ENCODE results near the gene FLNC. TPM values are rescaled to one million over a fixed set of nuclear protein-coding genes. Genes with fewer than 3 reads are reported as not detected.
A peak's percentile ranks its signal among the peaks of the same experiment; 100 is the strongest.

The FLNC gene, protein sequence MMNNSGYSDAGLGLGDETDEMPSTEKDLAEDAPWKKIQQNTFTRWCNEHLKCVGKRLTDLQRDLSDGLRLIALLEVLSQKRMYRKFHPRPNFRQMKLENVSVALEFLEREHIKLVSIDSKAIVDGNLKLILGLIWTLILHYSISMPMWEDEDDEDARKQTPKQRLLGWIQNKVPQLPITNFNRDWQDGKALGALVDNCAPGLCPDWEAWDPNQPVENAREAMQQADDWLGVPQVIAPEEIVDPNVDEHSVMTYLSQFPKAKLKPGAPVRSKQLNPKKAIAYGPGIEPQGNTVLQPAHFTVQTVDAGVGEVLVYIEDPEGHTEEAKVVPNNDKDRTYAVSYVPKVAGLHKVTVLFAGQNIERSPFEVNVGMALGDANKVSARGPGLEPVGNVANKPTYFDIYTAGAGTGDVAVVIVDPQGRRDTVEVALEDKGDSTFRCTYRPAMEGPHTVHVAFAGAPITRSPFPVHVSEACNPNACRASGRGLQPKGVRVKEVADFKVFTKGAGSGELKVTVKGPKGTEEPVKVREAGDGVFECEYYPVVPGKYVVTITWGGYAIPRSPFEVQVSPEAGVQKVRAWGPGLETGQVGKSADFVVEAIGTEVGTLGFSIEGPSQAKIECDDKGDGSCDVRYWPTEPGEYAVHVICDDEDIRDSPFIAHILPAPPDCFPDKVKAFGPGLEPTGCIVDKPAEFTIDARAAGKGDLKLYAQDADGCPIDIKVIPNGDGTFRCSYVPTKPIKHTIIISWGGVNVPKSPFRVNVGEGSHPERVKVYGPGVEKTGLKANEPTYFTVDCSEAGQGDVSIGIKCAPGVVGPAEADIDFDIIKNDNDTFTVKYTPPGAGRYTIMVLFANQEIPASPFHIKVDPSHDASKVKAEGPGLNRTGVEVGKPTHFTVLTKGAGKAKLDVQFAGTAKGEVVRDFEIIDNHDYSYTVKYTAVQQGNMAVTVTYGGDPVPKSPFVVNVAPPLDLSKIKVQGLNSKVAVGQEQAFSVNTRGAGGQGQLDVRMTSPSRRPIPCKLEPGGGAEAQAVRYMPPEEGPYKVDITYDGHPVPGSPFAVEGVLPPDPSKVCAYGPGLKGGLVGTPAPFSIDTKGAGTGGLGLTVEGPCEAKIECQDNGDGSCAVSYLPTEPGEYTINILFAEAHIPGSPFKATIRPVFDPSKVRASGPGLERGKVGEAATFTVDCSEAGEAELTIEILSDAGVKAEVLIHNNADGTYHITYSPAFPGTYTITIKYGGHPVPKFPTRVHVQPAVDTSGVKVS (N-terminal part only)
- 116 and 139 TPM in 2 replicates for total RNA-seq (2012; rRNA removed)
- polyA plus RNA-seq (2012; rRNA removed): 154 and 167 TPM in 2 replicates
- polyA plus RNA-seq (2012; cell fraction: cytosol; rRNA removed): 67.5 and 137 TPM in 2 replicates
- 165 and 525 TPM in 2 replicates for polyA plus RNA-seq (2012; cell fraction: nucleus; rRNA removed; ENCODE audit: low replicate concordance)
- Bru-seq, nascent RNA: percentile 91 among the genes with signal in this experiment
- percentile 98 among the genes with signal in this experiment for BruChase-seq, experiment 1, labeled RNA remaining after a 6-hour chase
- percentile 96 among the genes with signal in this experiment for BruChase-seq, experiment 2, labeled RNA remaining after a 2-hour chase
- long read RNA-seq, full-length matches to known transcripts: 3 of 479 reads
- long read RNA-seq, partial matches to known transcripts: 431 of 479 reads
- long read RNA-seq, other reads (novel, unspliced or antisense): 45 of 479 reads

DNA sequence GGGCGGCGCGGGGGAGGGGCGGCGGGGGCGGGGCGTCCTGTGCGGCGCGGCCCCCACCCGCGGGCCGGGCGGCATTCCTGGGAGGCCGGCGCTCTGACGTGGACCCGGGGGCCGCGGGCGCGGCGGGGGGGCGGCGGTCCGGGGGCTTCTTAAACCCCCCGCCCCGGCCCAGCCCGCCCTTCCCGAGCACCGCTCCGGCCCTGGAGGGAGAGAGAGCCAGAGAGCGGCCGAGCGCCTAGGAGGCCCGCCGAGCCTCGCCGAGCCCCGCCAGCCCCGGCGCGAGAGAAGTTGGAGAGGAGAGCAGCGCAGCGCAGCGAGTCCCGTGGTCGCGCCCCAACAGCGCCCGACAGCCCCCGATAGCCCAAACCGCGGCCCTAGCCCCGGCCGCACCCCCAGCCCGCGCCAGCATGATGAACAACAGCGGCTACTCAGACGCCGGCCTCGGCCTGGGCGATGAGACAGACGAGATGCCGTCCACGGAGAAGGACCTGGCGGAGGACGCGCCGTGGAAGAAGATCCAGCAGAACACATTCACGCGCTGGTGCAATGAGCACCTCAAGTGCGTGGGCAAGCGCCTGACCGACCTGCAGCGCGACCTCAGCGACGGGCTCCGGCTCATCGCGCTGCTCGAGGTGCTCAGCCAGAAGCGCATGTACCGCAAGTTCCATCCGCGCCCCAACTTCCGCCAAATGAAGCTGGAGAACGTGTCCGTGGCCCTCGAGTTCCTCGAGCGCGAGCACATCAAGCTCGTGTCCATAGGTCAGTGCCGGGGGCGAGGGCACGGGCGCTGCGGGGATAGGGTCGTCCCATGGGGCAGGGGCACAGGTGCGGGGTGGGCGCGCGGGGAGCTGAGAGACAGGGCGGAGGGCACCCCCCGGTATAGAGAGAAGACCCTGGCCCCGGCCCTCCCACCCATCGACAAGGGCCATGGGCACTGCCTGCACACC is at the start of gene FLNC:
TSS of gene FLNC (plus strand) at position 176 of the 947 bp plus-strand sequence. CDS start at position 408, 232 bp downstream.
- Histone ChIP-seq H3K4me3 (ENCODE audit: insufficient read depth, low read depth, low read length) (peak within 1 kb of the TSS; percentile 99), H3K27me3 (ENCODE audit: control insufficient read depth, insufficient read depth, low read length) (no peaks in the 10 kb centered on the region), H2BK120ac (ENCODE audit: low read depth, low read length) (peak within 1 kb of the TSS; percentile 92), H4K20me1 (ENCODE audit: insufficient read depth, low read length) (peaks cover 64% of the 10 kb centered on the region), H4K91ac (ENCODE audit: insufficient read depth, low read depth, low read length) (peak within 1 kb of the TSS; percentile 97), H2BK20ac (ENCODE audit: low read depth, low read length) (peak within 1 kb of the TSS; percentile 97), H3K79me1 (ENCODE audit: low read depth in 1 of 2, low read length in 2 of 2) (peaks cover 4 to 51% of the 10 kb centered on the region in 2 experiments; a peak in 3 of 4 replicates), H2BK15ac (ENCODE audit: low read depth, low read length) (peak within 1 kb of the TSS; percentile 83; the same call in 2 of the 3 replicates), H3K18ac (ENCODE audit: low read depth, low read length) (peak within 1 kb of the TSS; percentile 59), H3K4me2 (ENCODE audit: low read depth, low read length) (peak within 1 kb of the TSS; percentile 95), H3K4me1 (ENCODE audit: control insufficient read depth, insufficient read depth, low read length) (peaks cover 34% of the 10 kb centered on the region), H4K8ac (ENCODE audit: low read depth in 2 of 2, low read length in 2 of 2) (peak within 1 kb of the TSS; percentile 85 to 96), H3K27ac (ENCODE audit: insufficient read depth, low read length) (peak within 1 kb of the TSS; percentile 95), H3K4ac (ENCODE audit: low read depth, low read length) (peak within 1 kb of the TSS; percentile 96), H3K23ac (ENCODE audit: low read depth, low read length) (peak within 1 kb of the TSS; percentile 98), H2AK9ac (replicated peaks; ENCODE audit: low read depth, low read length, poor library complexity) (peak within 1 kb of the TSS; percentile 97), H3K9me1 (ENCODE audit: insufficient read depth, low read length) (peaks cover 11% of the 10 kb centered on the region), H2AFZ (replicated peaks; ENCODE audit: low read length, poor library complexity) (peak within 1 kb of the TSS; percentile 89), H3K14ac (replicated peaks; ENCODE audit: low read depth, low read length) (peak within 1 kb of the TSS; percentile 99), H4K5ac (ENCODE audit: low read depth, low read length) (peak within 1 kb of the TSS; percentile 66), H3K56ac (ENCODE audit: extremely low read depth, insufficient read depth, low read length) (peak within 1 kb of the TSS; percentile 77), H2BK5ac (ENCODE audit: low read depth, low read length, poor library complexity, severe bottlenecking) (peak within 1 kb of the TSS; percentile 96), H3K36me3 (ENCODE audit: control insufficient read depth, insufficient read depth, low read length) (peaks cover 6% of the 10 kb centered on the region; the same call in 1 of the 2 replicates), H3K9ac (ENCODE audit: low read depth, low read length) (peak within 1 kb of the TSS; percentile 87), H2AK5ac (ENCODE audit: low read depth, low read length) (peak within 1 kb of the TSS; percentile 98), H3K9me3 (ENCODE audit: control insufficient read depth, insufficient read depth, low read length) (no peaks in the 10 kb centered on the region)
- DNase-seq: peak; percentile 71
- WGBS, 2 experiments (ENCODE audit: extremely low coverage in 2 of 2, insufficient read length in 1 of 2): 0% methylated on average over 59 of the region's 109 CpGs; no CpG with 5 or more reads in 1 of the 2 experiments
- in situ Hi-C loops (cut with MboI; ENCODE audit: low sequenced_read_pairs) (no loop called here), intact Hi-C loops (cut with micrococcal nuclease) (loop anchor here (5.0 kb wide), 1 partner anchor 88 kb away; no protein-coding TSS in a partner anchor), dilution Hi-C loops (cut with HindIII; ENCODE audit: low sequenced_read_pairs, unreplicated experiment) (no loop called here)
- ChIA-PET POLR2A (ENCODE audit: unreplicated experiment) (interaction anchor here (0.7 kb wide), 1 partner anchor 16 kb away, joined by 3 read pairs; no protein-coding TSS in a partner anchor), CTCF (no interaction called here)
- TSS peak; percentile 100 for BruUV-seq (replicated peaks)
- peak; percentile 33 for ATAC-seq (ENCODE audit: low read depth)
- TF ChIP-seq MAFK (IDR thresholded peaks at IDR 0.05; ENCODE audit: low read depth, low read length) (no peak), POLR2A (IDR thresholded peaks at IDR 0.05; ENCODE audit: low read depth, low read length) (peak; percentile 98), CHD1 (IDR thresholded peaks at IDR 0.05; ENCODE audit: low read depth, low read length) (no peak; the same call in 1 of the 2 replicates), MAZ (IDR thresholded peaks at IDR 0.05; ENCODE audit: borderline replicate concordance, low read depth, low read length) (peak; percentile 98), NFE2L2 (IDR thresholded peaks at IDR 0.05; ENCODE audit: low read depth, low read length) (no peak), RCOR1 (IDR thresholded peaks at IDR 0.05; ENCODE audit: insufficient replicate concordance, low read length) (no peak), SMC3 (IDR thresholded peaks at IDR 0.05; ENCODE audit: low read depth, low read length) (0 out of 2 replicates have a peak, but pooled peaks have one; percentile 1)
- TF ChIP-seq, protein P1, sequence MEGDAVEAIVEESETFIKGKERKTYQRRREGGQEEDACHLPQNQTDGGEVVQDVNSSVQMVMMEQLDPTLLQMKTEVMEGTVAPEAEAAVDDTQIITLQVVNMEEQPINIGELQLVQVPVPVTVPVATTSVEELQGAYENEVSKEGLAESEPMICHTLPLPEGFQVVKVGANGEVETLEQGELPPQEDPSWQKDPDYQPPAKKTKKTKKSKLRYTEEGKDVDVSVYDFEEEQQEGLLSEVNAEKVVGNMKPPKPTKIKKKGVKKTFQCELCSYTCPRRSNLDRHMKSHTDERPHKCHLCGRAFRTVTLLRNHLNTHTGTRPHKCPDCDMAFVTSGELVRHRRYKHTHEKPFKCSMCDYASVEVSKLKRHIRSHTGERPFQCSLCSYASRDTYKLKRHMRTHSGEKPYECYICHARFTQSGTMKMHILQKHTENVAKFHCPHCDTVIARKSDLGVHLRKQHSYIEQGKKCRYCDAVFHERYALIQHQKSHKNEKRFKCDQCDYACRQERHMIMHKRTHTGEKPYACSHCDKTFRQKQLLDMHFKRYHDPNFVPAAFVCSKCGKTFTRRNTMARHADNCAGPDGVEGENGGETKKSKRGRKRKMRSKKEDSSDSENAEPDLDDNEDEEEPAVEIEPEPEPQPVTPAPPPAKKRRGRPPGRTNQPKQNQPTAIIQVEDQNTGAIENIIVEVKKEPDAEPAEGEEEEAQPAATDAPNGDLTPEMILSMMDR (conservative IDR thresholded peaks at IDR 0.05; ENCODE audit: low read depth, low read length): no peak

Data from IMR-90 (cell line).